ENCODE results near the gene CBX8. TPM values are rescaled to one million over a fixed set of nuclear protein-coding genes. Genes with fewer than 3 reads are reported as not detected.

The CBX8 gene
- total and polyA plus RNA-seq, 7 donors: 0.40 to 3.5 (median 1.3) TPM

- Histone ChIP-seq H3K9me3 (no peaks in the 10 kb centered on the region), H3K4me1 (no peaks in the 10 kb centered on the region), H3K27me3 (ENCODE audit: insufficient read depth in 3 of 3, low read length in 2 of 3) (peaks cover 0 to 46% (median 15%) of the 10 kb centered on the region in 3 donors), H3K4me3 (no peak overlapping the region), H3K36me3 (ENCODE audit: insufficient read depth in 1 of 2, low read depth in 1 of 2) (no peaks in the 10 kb centered on the region), H3K27ac (no peak overlapping the region)
- TF ChIP-seq CTCF (IDR thresholded peaks at IDR 0.05): no peak
- WGBS, 3 donors: 88 to 92% (median 90%) methylated on average over 28 of the region's 28 CpGs
- intact Hi-C loops (cut with DNase I): no loop called here
- no peak for DNase-seq
- ATAC-seq: no peak
Measured at GRCh38 chr17:79769570-79770506, 27.0 kb downstream of the CBX8 start.

GRCh38 chr17:79765708-79766107, 31.2 kb downstream of the CBX8 start:
- no peak for TF ChIP-seq CTCF (IDR thresholded peaks at IDR 0.05)
- no peaks in the 10 kb centered on the region for H3K4me1 ChIP-seq
- ATAC-seq (no peak), DNase-seq (no peak)
- H3K27ac ChIP-seq: no peak overlapping the region
- no peaks in the 10 kb centered on the region for H3K36me3 ChIP-seq (ENCODE audit: insufficient read depth in 1 of 2, low read depth in 1 of 2)
- intact Hi-C loops (cut with DNase I): no loop called here
- no peaks in the 10 kb centered on the region for H3K9me3 ChIP-seq
- H3K4me3 ChIP-seq: no peak overlapping the region
- WGBS, 3 donors: 72 to 85% (median 76%) methylated on average over 3 of the region's 3 CpGs
- peaks cover 0 to 30% (median 5%) of the 10 kb centered on the region in 3 donors for H3K27me3 ChIP-seq (ENCODE audit: insufficient read depth in 3 of 3, low read length in 2 of 3)

- no peak overlapping the region for H3K4me3 ChIP-seq
- no peak overlapping the region for H3K27ac ChIP-seq
- intact Hi-C loops (cut with DNase I): no loop called here
- ATAC-seq (no peak), DNase-seq (no peak)
- no peaks in the 10 kb centered on the region for H3K4me1 ChIP-seq
- H3K27me3 ChIP-seq (ENCODE audit: insufficient read depth in 3 of 3, low read length in 2 of 3): peaks cover 0 to 49% (median 4%) of the 10 kb centered on the region in 3 donors
- no peak for TF ChIP-seq CTCF (IDR thresholded peaks at IDR 0.05)
- 42 to 53% (median 43%) methylated on average over 16 to 19 of the region's 19 CpGs for WGBS, 3 donors
- H3K36me3 ChIP-seq (ENCODE audit: insufficient read depth in 1 of 2, low read depth in 1 of 2): no peaks in the 10 kb centered on the region
- no peaks in the 10 kb centered on the region for H3K9me3 ChIP-seq
Measured at GRCh38 chr17:79761894-79762589, 34.8 kb downstream of the CBX8 start.

- 64 to 73% (median 64%) methylated on average over 21 of the region's 21 CpGs for WGBS, 3 donors
- DNase-seq: no peak
- H3K27me3 ChIP-seq (ENCODE audit: insufficient read depth in 3 of 3, low read length in 2 of 3): peaks cover 0 to 52% (median 8%) of the 10 kb centered on the region in 3 donors
Measured at GRCh38 chr17:79760197-79760906, 36.5 kb downstream of the CBX8 start.

More at GRCh38 chr17:79760197-79760906, 36.5 kb downstream of the CBX8 start:
- TF ChIP-seq CTCF (IDR thresholded peaks at IDR 0.05): no peak
- no peak overlapping the region for H3K27ac ChIP-seq
- no peaks in the 10 kb centered on the region for H3K4me1 ChIP-seq
- intact Hi-C loops (cut with DNase I): no loop called here
- no peak overlapping the region for H3K4me3 ChIP-seq
- H3K9me3 ChIP-seq: no peaks in the 10 kb centered on the region
- no peak for ATAC-seq
- H3K36me3 ChIP-seq (ENCODE audit: insufficient read depth in 1 of 2, low read depth in 1 of 2): no peaks in the 10 kb centered on the region

Measured in psoas muscle (tissue), 8 donors.